Activated CD8-positive, alpha-beta memory T cell treated with anti-CD3 and anti-CD28 coated beads, Interleukin-2, amount 50 U/mL, for 4 hours (primary cell): ENCODE data around the gene ITPR1.
"Not testable (repeated sequence)": the region's sequence is repeated elsewhere in the genome, so short reads cannot be mapped to it uniquely, and the experiment has no call there.

Source experiments
- DNase-seq: peaks from one replicate; pipeline ENCODE4 v3.0.0-alpha.2; 2020

ITPR1 gene

DNA sequence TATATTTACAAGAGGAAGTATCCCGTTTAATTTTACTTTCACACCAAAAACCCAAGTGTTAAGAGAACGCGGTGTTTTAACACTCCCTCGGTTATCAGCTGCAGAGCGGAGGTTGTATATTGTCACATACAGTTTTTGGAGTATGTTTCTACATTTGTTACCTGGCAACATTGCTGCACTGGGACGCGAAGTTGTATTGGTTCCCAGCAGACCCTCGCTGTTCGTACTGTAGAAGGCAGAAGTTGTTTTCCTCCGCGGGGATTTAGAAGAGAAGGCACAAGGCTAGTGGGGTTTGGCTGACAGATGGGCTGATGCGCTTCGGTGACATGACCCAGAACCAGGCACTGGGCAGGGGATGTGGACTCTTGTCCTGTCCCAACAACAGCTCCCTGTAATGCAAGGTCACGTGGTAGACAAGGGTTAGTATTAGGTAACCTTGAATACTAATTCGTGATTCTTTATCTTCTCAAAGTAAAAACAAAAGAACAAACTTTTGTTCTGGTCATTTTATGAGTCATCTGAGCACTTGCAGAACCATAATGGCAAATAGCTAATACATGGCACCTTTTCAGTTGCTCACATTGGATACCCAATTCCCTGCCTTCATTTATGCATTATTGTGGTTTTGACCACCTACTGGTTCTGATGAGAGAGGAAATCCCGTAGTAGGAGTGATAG is 255.7 kb downstream of the ITPR1 start:
- DNase-seq = no peak

DNA sequence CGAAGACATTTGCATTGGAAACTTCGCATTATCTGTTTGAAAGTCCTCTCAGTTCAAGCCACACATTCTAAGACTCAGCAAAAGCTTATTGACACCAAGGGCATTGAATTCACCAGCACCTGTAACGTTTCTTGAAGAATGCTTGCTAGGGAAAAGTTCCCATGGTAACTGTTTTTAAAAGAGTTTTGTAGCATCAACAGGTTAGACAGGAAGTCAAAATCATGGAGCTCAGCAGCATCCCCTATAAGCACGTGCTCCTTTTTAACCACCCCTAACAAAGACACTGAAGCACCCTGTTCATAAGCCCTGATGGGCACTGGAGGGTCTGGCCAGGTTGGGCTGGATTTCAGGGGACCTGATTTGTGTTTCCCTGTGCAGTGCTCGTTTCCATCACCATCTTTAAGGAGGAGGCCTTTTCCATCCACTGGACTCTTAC is 256.4 kb downstream of the ITPR1 start:
- no peak for DNase-seq

DNA sequence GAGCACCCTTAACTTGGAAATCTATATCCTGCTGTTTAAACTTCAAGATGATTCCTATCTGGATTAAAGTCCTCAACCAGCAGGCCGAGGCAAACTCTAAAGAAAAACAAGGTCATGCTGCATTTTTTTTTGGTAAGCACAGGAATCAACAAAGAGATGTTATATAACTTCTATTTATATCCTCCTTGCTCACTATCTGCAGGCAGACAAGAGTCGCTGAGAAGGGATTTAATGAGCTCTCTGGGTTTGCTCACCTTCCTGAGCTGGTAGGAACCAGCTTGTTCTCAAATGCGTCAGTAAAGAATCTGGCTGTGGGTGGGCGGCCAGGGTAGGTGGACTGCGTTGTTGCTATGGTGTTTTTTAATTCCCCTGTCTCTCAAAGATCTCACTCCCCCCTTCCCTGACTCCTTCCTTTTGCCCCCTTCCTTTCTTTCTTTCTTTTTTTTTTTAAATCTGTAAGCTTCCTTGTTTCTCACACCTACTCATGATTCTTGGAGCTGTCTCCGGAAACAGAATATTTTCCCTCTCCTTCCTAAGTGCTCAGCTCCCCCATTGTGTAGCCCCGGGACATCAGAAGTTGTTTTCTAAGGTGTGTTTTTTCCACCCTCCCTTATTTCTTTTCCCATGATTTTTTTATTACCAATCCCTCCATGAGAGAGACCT is 257.3 kb downstream of the ITPR1 start:
- DNase-seq = no peak

DNA sequence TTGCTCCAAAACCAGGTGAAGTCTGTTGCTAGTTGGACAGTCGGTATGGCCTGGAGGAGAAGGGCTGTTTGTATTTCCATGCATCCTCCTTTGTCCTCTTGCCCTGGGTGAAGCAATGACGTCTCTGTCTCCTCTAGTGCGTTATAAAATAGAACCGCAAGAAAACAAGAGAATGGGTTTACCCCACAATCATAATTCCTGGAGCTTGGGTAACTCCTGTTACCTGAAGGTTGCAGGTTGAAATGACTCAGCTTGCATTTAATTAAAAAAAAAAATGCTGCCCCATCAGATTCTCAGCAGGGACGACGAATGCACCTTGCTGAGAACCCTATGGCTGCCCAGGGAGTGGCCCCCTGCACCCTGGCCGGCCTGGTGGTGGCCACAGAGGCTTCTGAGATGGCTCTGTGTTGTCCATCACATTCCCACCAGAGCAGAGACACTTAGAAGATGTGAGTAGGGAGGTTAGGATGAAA is 257.9 kb downstream of the ITPR1 start:
- DNase-seq = no peak

DNA sequence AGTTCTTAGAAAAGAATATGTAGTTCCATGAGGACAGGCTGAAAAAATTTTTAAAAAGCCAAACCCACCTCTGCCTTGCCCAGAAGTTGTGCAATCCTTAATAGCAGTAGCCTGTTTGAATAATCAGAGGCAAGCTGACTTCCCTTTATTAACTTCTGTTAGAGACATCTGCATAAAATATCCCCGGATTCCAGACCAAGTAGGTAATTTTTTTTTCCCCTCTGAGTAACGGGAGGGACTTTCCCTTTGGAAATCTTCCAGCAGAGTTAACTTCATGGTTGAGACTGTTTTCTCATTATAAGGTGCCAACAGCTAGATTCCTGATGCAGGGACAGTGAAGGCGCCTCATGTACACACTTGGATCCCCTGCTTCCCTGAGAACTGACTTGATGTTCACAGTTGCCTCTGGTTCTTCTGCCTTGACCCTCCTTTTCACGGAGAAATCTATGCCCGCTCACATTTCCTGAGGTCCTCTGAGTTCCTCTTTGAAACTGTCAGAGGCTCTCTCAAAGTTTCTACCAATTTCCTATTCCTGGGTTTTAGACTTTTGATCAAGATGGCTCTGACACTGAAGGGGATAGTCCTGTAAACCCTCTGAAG is 258.5 kb downstream of the ITPR1 start:
- DNase-seq = no peak

DNA sequence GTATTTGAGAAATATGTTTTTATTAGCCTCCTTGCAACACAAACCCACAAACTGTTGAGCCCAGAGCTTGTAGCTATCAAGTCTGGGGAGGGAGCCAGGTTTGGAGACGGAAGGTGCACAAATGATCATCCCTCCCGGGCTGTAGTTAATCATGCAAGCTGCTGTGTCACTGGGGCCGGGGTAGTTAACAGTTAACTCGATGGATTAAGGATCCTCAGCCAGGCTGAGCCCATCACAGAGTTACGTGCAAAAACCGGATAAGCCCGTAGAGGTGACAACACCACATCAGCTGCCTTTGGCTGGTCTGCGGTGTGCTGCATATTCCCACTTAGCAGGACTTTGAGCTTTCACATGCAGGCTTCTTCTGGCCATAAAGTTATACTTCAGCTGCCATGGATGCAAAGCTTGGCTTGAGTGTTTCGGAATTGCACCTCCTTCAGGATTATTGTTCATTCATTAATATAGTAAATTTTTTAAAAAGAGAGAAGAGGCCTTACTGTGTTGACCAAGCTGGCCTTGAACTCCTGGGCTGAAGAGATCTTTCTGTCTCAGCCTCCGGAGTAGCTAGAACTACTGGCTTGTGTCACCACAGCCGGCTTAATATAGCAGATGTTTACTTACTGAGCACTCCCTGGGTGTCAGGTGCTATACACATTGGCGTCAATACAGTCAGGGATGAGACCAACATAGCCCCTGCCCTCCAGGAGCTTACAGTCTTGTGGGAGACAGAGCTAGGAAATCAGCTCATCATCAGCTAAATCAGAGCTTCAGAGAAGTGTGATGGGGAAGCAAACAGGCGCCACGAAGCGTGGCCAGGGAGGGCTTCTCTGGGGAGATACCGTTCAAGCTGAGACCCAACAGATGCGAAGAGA is 259.3 kb downstream of the ITPR1 start:
- no peak for DNase-seq

DNA sequence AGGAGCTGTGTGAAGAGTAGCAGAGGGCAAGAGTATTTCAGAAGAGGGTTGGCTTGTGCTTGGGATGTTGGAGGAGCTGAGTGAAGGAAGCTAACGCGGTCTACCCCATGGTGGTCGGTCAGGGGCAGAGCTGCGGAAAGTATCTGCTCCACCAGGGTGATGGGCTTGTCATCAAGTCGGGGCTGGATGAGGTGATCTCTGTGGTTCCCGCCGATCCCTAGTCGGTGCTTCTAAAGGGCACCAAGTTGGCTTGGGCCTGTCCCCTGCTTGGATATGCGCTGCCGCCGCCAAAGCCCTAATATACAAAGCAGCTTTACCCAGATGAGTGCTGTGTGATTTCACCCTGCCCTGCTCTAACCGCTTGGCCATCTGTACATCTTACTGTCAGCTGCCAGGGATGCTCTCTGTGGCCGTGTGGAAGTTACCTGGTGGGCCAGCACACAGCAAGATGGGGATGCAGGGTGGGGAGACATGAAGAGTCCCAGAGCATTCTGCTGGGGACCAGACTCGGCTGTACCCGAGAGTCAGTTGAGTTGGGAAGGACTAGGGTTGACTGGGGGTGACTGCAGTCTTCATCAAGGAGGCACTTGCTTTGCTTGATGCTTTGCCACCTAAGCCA is 260.0 kb downstream of the ITPR1 start:
- DNase-seq = no peak

DNA sequence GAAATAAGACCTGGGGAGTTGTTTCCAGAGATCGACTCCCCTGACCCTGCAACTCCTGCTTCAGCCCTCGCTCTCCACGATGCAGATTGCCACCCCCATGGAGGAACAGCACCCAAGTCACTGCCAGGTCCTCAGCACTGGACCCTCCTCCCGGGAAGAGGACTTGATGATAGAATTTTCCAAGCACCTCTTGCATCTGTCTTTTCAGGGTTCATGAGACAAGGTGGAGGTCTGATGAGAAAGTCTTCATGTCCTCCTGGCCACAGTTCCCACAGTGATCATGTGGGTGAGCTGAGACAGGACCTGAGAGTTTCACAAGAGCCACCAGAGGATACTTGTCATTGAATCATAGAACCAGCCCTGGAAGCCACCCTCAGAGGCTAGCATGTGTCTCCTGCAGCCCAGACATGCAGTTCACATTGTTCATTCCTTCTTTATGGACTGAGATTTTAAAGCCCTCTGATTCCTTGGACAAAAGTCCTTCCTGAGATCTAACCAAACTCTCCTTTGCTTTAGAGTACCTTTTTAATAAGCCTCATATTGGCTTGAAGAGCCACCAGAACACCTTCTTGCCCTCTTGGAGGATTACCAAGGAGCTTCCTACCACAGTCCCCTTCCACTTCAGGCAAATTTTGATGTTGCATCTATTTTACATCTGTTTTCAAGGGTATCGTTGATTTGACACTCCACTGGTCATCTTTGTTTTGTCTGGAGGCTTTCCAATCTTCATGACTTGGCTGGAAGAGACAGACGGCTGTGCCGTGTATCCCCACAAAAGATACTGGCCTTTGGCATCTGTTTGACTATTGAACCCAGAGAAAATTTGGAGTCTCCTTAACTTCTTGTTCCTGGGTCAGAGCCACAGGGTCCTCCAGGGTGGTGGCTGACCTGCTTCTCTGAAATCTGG is 261.3 kb downstream of the ITPR1 start:
- no peak for DNase-seq

DNA sequence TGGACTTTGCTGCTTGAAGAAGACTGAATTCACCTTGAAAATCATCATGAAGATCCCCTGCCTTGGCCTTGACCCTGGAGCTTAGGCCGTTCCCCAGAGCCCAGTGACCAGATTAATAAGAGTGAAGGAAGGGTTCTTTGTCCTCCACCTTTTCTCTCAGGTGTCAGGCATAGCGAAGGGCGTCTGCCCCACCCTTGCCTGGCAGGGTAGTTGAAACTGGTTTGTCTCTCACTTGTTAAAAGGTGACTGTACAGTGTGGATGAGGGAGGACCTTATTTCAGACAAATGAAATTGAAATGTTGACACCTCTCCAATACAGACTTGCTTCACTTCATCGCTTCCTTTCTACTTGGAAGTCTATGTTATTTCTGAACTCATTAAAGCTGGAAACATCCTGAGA is 262.4 kb downstream of the ITPR1 start:
- DNase-seq = no peak

DNA sequence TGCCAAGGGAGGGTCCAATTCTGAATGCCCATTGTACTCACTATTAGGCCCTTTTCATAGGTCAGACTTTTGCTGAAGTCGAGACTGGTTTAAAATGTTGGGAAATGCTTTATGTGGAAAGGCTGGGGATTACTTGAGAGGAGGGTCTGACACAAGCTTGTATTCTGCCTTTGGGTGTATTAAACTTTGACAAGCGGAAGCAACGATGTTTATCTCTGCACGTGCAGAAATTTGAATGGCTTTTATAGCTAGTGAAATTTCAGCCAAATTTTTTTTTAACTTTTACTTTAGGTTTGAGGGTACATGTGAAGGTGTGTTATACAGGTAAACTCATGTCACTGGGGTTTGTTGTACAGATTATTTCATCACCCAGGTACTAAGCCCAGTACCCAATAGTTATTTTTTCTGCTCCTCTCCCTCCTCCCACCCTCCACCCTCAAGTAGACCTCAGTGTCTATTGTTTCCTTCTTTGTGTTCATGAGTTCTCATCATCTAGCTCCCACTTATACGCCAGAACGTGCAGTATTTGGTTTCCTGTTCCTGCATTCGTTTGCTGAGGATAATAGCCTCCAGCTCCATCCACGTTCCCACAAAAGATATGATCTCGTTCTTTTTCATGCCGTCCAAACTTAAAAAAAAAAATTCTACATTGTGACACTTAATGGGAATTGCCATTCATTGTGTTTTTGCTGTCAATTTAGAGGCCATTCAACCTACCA is 263.1 kb downstream of the ITPR1 start:
- DNase-seq = no peak

DNA sequence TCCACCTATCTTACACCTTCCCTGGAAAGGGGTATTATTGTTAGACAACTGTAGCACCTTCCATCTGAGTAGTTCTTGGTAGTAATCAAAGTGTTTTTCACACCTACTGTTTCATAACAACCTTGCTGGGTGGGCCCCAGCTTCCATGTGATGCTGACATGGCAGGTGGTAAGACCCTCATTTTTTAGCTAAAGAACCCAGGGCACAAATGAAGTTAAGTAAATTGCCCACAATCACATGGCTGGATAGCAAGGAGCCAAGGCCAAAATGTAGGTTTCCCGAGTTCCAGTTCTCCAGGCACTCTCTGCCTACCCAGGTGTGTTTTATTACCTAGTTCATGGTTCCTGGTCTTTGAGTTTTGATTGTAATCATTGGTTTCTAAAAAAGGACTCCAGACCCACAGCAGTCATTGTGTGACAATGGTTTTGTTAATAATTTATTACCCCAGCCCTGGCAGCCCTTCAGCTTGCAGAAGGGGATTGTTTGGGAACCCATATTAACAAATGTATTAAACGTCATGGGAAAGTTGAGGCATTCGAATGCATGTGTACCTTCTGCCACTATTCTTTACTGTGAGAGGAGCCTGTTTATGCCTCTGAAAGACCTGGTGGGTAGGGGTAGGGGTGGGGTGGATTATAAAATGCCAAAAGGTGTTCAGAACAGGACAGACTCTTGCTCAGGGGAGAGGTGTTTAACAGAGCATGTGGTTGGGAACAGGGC is 263.9 kb downstream of the ITPR1 start:
- no peak for DNase-seq

DNA sequence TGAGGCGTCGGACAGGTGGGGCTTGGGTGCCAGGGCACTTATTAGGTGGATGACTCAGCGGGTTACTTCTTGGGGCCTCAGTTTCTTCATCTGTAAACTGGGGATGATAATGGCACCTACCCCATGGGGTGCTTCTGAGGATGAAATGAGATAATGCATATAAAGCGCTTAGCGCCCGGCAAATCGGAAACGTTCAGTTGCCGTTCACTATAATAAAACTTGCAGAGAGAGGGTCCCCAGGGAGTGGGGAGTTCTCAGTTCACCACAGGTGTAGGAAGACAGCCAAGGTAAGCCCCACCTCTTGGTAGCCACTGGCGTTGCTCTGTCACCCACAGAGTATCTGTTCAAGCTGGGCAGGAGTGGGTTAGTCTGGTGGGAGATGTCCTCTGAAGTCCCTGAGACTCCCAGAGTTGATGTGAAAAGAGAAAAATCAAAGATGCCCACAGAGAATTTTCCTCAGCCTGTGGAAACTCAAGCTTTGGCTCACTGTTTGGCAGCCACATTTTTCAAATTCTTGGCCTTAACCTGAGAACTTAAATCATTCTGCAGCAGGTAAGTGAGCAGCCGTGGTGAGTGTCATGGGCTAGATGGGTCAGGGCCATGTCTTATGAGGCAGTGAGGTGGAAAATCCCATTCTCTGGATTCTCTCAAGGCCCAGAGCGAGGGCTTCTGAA is 264.6 kb downstream of the ITPR1 start:
- DNase-seq = no peak

DNA sequence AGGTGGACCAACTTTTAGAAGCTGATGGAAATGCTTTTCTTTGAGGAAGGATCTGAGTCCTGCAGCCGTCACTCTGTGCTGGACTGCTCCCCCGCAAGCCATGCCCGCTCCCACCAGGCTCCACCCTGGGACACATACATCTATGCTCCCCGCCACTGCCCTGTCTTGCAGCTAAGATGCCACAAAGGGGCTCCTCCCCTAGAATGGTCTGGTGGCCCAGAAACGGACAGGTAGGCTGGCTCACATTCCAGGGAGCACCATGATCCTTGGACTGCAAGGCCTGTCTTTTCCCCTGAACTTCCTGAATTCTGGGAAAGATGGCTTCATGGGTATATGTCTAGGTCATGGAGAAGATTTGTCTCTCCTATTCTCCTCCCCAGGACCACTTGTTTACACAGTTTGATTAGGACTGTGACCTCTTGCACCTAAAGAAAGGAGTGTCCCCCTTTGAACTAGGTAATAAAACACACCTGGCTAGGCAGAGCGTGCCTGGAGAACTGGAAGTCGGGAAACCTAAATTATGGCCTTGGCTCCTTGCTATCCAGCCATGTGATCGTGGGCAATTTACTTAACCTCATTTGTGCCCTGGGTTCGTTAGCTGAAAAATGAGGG is 265.2 kb downstream of the ITPR1 start:
- no peak for DNase-seq

DNA sequence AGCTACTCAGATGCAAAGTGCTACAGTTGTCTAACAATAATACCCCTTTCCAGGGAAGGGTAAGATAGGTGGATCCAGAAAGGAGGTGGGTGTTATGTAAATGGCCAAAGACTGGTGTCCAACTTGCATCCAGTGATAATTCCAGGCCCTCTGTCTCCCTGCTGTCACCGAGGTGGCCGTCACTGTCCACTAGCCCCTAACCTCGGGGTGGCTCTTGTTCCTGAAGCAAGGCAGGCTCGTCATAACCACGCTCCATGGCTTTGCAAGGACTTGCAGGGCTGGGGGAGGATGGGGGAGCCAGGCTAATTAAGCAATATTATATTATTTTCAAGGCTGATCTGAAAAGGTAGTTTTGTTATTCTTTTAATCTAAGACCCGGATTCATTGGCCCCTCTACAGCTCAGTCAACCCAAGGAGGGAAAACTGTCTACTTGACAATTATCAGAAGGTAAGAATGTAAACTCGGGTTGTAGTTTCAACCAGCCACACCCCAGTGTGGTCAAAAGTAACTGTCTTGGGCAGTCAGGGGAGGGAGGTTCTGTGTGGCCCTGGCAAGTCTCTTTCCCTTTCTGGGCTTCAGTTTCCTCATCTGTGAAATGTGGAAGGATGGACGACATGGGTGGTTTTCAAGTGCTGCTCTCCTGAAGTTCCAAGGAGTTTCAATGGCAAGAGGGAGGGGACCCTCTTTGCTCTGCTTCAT is 266.0 kb downstream of the ITPR1 start:
- DNase-seq = no peak

DNA sequence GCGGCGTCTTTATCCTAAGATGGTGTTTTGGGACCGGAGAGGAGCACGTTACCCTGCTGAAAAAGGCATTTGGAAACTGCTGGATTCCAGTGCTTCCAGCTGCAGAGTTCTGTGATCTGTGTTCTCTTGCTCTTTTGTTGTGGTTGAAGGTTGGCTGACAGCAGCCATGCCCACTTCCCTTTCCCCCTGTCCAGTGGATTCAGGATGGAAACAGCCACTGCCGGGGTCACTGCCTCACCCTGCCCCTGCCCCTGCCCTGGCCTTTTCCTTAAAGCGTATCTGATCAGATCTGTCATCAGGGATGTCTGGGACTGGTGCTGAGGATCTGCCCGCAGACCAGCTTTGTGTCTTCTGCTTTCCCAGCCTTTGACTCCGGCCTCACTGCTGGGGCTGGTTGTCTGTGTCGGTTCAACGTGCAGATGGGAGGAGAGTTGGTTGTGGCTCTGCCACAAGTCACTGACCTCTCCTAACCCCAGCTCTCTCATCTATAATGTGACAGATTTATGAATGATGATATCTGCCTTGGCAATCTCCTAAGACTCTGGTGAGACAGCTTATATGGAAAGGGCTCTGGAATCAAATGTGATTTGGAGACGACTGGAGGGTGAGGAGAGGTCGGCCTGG is 266.7 kb downstream of the ITPR1 start:
- no peak for DNase-seq

DNA sequence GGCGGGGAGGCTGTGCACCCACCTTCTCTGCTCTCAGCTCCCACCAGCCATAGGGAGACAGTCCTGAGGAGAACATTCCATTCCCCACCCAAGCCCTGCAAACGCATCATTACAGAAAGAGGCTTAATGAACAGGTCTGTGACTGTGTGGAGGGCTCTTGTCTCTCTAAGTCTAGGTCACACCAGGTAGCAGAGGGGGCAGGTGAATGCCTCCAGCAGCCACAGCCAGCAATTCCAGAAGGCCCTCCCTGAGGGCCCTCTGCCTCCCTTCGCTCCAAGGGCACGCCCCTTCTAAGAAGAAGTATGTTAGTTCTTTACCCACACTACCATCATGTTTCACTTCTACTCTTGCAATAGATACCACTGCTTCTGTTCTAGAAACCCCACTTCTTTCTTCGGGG is 268.6 kb downstream of the ITPR1 start:
- no peak for DNase-seq

DNA sequence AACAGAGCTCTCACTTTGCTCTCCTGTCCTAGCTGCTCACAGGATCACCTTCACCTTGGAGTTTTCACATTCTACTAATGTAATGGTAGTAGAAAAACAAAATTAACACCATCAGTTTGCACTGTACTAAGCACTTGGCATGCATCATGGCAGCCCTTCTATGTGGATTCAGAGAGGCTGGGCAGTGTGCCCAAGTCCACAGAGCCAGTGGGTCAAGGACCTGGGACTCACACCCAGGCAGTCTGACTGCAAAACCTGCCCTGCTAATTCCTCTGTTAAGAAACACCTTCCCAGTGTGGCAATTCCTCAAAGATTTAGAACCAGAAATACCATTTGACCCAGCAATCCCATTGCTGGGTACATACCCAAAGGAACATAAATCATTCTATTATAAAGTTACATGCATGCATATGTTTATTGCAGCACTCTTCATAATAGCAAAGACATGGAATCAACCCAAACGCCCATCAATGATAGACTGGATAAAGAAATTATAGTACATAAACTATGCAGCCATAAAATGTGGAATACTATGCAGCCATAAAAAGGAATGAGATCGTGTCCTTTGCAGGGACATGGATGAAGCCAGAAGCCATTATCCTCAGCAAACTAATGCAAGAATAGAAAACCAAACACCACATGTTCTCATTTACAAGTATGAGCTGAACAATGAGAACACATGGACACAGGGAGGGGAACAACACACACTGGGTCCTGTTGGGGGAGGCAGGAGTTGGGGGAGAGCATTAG is 269.5 kb downstream of the ITPR1 start:
- not testable (repeated sequence) for DNase-seq
